GM12878 (cell line): ENCODE data around the gene TAS2R46. TPM values are rescaled to one million over a fixed set of nuclear protein-coding genes. Genes with fewer than 3 reads are reported as not detected.

Experiments used
- ATAC-seq: fragments of 200-7000 bp; cut with Tn5 transposase; 3 replicates; pipeline ENCODE4 v1.9.1; 2020; ENCODE audit warnings: mild to moderate bottlenecking, moderate library complexity
- BruUV-seq: library from RNA; stranded (reverse); fragments of 400-500 nt; replicated peaks from 2 replicates; lab custom pipeline; 2021; lab: Mats Ljungman, UMichigan
- CTCF ChIA-PET: fragments of 300-600 bp; sonication (Branson Sonifier 250); formaldehyde crosslinking; extraction: SDS; loops from one replicate; lab custom pipeline; 2021; ENCODE audit warnings: inconsistent platforms; lab: Yijun Ruan, JAX
- POLR2A ChIA-PET: fragments of 350-600 bp; formaldehyde crosslinking; extraction: SDS; loops from one replicate; lab custom pipeline; 2021; ENCODE audit warnings: inconsistent platforms; lab: Charles Lee
- RAD21 ChIA-PET: fragments of 300-600 bp; sonication (Branson Sonifier 250); formaldehyde crosslinking; loops from one replicate; lab custom pipeline; 2023; ENCODE audit warnings: antibody characterized with exemption; ENCODE audit not compliant: unreplicated experiment; lab: Charles Lee
- SMC1A ChIA-PET: fragments of 300-600 bp; sonication (Branson Sonifier 250); formaldehyde crosslinking; loops from one replicate; lab custom pipeline; 2023; ENCODE audit not compliant: unreplicated experiment, uncharacterized antibody; lab: Charles Lee
- DNase-seq: peaks from one replicate; pipeline ENCODE4 v3.0.0-alpha.2; 2011; ENCODE audit warnings: low read depth, low spot score
- FAIRE-seq: peaks from 3 replicates; lab custom pipeline; 2011; peaks lifted over from hg19 to GRCh38; lab: Jason Lieb, UNC
- H2AFZ ChIP-seq: 2 replicates; pipeline ENCODE4 v1.6.0; 2011; ENCODE audit warnings: low read depth, low read length, control low read depth; ENCODE audit not compliant: control insufficient read depth
- H3K27ac ChIP-seq: 2 replicates; pipeline ENCODE4 v1.5.1; 2011; ENCODE audit warnings: control low read depth; ENCODE audit not compliant: control insufficient read depth, insufficient read depth
- H3K27me3 ChIP-seq, 2 experiments: replicated peaks in 1 of 2; 2 replicates each; pipeline versions ENCODE4 v1.6.0 to v1.6.1; 2011; ENCODE audit warnings: low read length in 1 of 2; ENCODE audit not compliant: control insufficient read depth in 2 of 2, insufficient read depth in 2 of 2
- H3K36me3 ChIP-seq, 2 experiments: 2 replicates each; pipeline ENCODE4 v1.5.1; 2011; ENCODE audit warnings: low read length in 1 of 2; ENCODE audit not compliant: control insufficient read depth in 2 of 2, insufficient read depth in 2 of 2
- H3K4me1 ChIP-seq: 2 replicates; pipeline ENCODE4 v1.6.1; 2011; ENCODE audit warnings: mild to moderate bottlenecking, low read length, moderate library complexity, mixed read lengths; ENCODE audit not compliant: control insufficient read depth, insufficient read depth
- H3K4me2 ChIP-seq: 2 replicates; pipeline ENCODE4 v1.6.0; 2011; ENCODE audit warnings: control low read depth; ENCODE audit not compliant: control insufficient read depth, insufficient read depth
- H3K4me3 ChIP-seq: fragments of 200-600 bp; sonication (generic); 2 replicates; pipeline ENCODE4 v1.5.1; 2016
- H3K79me2 ChIP-seq: 2 replicates; pipeline ENCODE4 v1.6.0; 2011; ENCODE audit warnings: low read length; ENCODE audit not compliant: control insufficient read depth, insufficient read depth
- H3K9ac ChIP-seq: 2 replicates; pipeline ENCODE4 v1.8.0; 2011; ENCODE audit warnings: low read length, control low read depth, mixed read lengths; ENCODE audit not compliant: control insufficient read depth, insufficient read depth
- H3K9me3 ChIP-seq: replicated peaks from 3 replicates; pipeline ENCODE4 v1.5.1; 2011; ENCODE audit warnings: mild to moderate bottlenecking, low read length; ENCODE audit not compliant: control insufficient read depth, insufficient read depth
- H4K20me1 ChIP-seq: 2 replicates; pipeline ENCODE4 v1.6.0; 2011; ENCODE audit not compliant: control insufficient read depth, insufficient read depth
- BCL11A ChIP-seq: IDR thresholded peaks from 2 replicates; pipeline ENCODE4 v1.6.1; 2011; ENCODE audit warnings: low read depth, low read length
- EP300 ChIP-seq, 2 experiments: fragments of 150-350 bp in 1 of 2; IDR thresholded peaks; 2 replicates each; pipeline ENCODE4 v1.6.1; 2011 to 2012; ENCODE audit warnings: low read depth in 2 of 2, low read length in 2 of 2, borderline replicate concordance in 1 of 2, improper control_type of control experiment in 1 of 2, inconsistent platforms in 1 of 2; ENCODE audit not compliant: control insufficient read depth in 1 of 2
- EZH2 ChIP-seq: IDR thresholded peaks from 2 replicates; pipeline ENCODE4 v1.6.1; 2012; ENCODE audit warnings: low read depth, mild to moderate bottlenecking, control low read depth, inconsistent platforms, low read length, borderline replicate concordance; ENCODE audit not compliant: control insufficient read depth
- MTA2 ChIP-seq: fragments of 450-650 bp; IDR thresholded peaks from 2 replicates; pipeline ENCODE4 v1.6.1; 2016; ENCODE audit warnings: low read depth, mild to moderate bottlenecking, moderate library complexity
- PBX3 ChIP-seq: IDR thresholded peaks from 2 replicates; pipeline ENCODE4 v1.6.1; 2011; ENCODE audit warnings: mild to moderate bottlenecking, low read depth, low read length, moderate library complexity; ENCODE audit not compliant: insufficient replicate concordance
- POLR2A ChIP-seq: IDR thresholded peaks from 2 replicates; pipeline ENCODE4 v1.6.1; 2011; ENCODE audit warnings: low read depth, mild to moderate bottlenecking, low read length
- RELA ChIP-seq: fragments of 450-650 bp; IDR thresholded peaks from 2 replicates; pipeline ENCODE4 v1.8.0; 2014; ENCODE audit warnings: borderline replicate concordance; ENCODE audit not compliant: partially characterized antibody
- SPI1 ChIP-seq: IDR thresholded peaks from 2 replicates; pipeline ENCODE4 v1.6.1; 2011; ENCODE audit warnings: low read depth, mild to moderate bottlenecking, low read length, moderate library complexity, borderline replicate concordance; ENCODE audit not compliant: insufficient read depth
- TCF7 ChIP-seq: IDR thresholded peaks from 2 replicates; pipeline ENCODE4 v1.6.1; 2014; ENCODE audit warnings: antibody characterized with exemption, borderline replicate concordance
- WRNIP1 ChIP-seq: IDR thresholded peaks from 2 replicates; pipeline ENCODE4 v1.6.1; 2011; ENCODE audit warnings: low read depth, low read length, improper control_type of control experiment, borderline replicate concordance
- WGBS: methylation state at CpG from one replicate; pipeline ENCODE4 v1.1.6; 2016; ENCODE audit warnings: low lambda C conversion rate; ENCODE audit not compliant: insufficient replicate concordance, insufficient coverage; ENCODE audit errors: missing lambda C conversion rate; 5-methylcytosine and 5-hydroxymethylcytosine counted together
- in situ Hi-C: fragments of 300-500 bp; cut with MboI; formaldehyde crosslinking; loops from 9 replicates; pipeline ENCODE4 v1.14.3; 2018; ENCODE audit warnings: mixed read lengths
- intact Hi-C: fragments of 100-400 bp; cut with micrococcal nuclease; formaldehyde crosslinking; loops from one replicate; pipeline ENCODE4 v1.14.2; 2022; ENCODE audit not compliant: unreplicated experiment
- polyA plus RNA-seq, 11 experiments: library from polyadenylated mRNA; depleted of rRNA in 4 of 11; unstranded in 6 of 11; stranded (reverse) in 5 of 11; fragments of >200 nt; fragmentation: Nextera tagmentation in 4 of 11; fragmentation: Illumina TruSeq in 1 of 11; extraction: Ambion mirVana in 4 of 11; extraction: Trizol in 1 of 11; gene quantifications; 1 replicate in 1 of 11; 2 replicates in 10 of 11; pipeline versions ENCODE4 v1.2.1 to v1.2.3, GENCODE V29; 2011 to 2016; ENCODE audit warnings: inconsistent platforms in 2 of 11, missing spikeins in 2 of 11, low read depth in 1 of 11
- total RNA-seq, 4 experiments: library from RNA; depleted of rRNA in 3 of 4; stranded (reverse); fragments of >200 nt in 3 of 4; fragmentation: Illumina TruSeq in 1 of 4; extraction: Trizol in 1 of 4; gene quantifications; 2 replicates each; pipeline versions ENCODE4 v1.2.1 to v1.2.3, GENCODE V29; 2013 to 2021
- TF ChIP-seq, protein P1 (sequence below): fragments of 450-650 bp; IDR thresholded peaks from 2 replicates; pipeline ENCODE4 v1.6.1; 2017; ENCODE audit warnings: borderline replicate concordance
- TF ChIP-seq, protein P2 (sequence below): fragments of 450-650 bp; IDR thresholded peaks from 2 replicates; pipeline ENCODE4 v1.6.1; 2018; ENCODE audit warnings: mild to moderate bottlenecking, low read depth, moderate library complexity; ENCODE audit not compliant: partially characterized antibody

Gene TAS2R46
- total and polyA plus RNA-seq, 10 of the 15 experiments (the other 5 are each of a cell fraction or from before 2014, with no cell fraction given), result 0.07 to 3.8 (median 0.55) TPM; not detected in 2

DNA sequence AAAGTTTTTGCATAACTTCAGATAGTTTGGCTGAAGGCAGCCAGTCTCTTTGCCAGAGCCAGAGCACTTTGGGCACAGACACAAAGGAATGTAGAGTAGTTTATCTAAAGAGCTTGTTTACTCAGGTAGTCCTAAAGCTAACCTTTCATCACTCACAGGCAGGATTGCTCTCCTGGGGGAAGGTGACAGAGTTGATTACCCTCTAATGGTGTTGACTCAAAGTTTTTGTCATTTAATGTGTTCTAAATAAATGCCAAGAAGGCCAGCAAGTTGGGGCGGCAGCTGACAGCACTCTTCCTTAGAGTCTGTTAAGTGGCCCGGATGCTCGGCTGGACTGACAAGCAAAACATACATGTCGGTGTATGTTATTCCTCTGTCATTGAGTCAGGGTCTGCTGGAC, 9.3 kb upstream of the TAS2R46 start:
- intact Hi-C loops (no loop called here), in situ Hi-C loops (loop anchor here (5.0 kb wide), 1 partner anchor 54 kb away; no protein-coding TSS in a partner anchor)
- 88% methylated on average over 4 of the region's 4 CpGs for WGBS
- DNase-seq (no peak), FAIRE-seq (no peak), ATAC-seq (no peak)
- Histone ChIP-seq H3K4me2 (no peak overlapping the region), H3K4me1 (no peaks in the 10 kb centered on the region), H3K9me3 (no peaks in the 10 kb centered on the region), H3K36me3 (no peaks in the 10 kb centered on the region), H3K9ac (no peak overlapping the region), H3K27ac (no peak overlapping the region), H4K20me1 (no peaks in the 10 kb centered on the region), H3K4me3 (no peak overlapping the region), H2AFZ (no peak overlapping the region), H3K79me2 (no peaks in the 10 kb centered on the region), H3K27me3 (no peaks in the 10 kb centered on the region)
- SMC1A ChIA-PET, result no interaction called here
- CTCF ChIA-PET, result no interaction called here
- RAD21 ChIA-PET, result no interaction called here
- POLR2A ChIA-PET, result no interaction called here
- BruUV-seq, result no TSS peak
- no peak for TF ChIP-seq EZH2

DNA sequence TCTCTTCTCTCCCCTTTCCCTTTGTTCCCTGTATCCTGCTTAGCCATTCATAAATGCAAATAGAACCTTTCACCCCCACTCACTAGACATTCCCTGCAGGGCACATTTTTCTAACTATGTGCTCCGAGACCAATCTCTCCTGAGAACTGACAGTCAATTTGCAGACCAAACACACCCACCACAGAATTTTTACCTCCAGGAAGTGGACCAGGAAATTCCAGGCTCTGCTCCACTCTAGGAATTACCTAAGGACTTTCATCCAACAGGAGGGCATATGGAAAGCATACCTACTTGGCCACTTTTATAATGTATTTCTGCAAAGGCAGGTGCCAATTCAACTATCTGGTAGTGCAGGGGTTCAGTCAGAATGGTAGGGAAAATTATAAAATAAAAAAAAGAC, 8.9 kb upstream of the TAS2R46 start:
- no peak overlapping the region for H3K4me2 ChIP-seq
- no peaks in the 10 kb centered on the region for H3K36me3 ChIP-seq
- H3K27ac ChIP-seq, result no peak overlapping the region
- ATAC-seq (no peak), DNase-seq (no peak), FAIRE-seq (no peak)
- H3K4me1 ChIP-seq, result no peaks in the 10 kb centered on the region
- H3K27me3 ChIP-seq, result no peaks in the 10 kb centered on the region
- 85% methylated on average over 1 of the region's 1 CpG for WGBS
- no peaks in the 10 kb centered on the region for H3K9me3 ChIP-seq
- H3K79me2 ChIP-seq, result no peaks in the 10 kb centered on the region
- ChIA-PET SMC1A (no interaction called here), CTCF (no interaction called here), RAD21 (no interaction called here), POLR2A (no interaction called here)
- no peak overlapping the region for H3K9ac ChIP-seq
- intact Hi-C loops, result loop anchor here (1.0 kb wide), 1 partner anchor 56 kb away; no protein-coding TSS in a partner anchor
- H2AFZ ChIP-seq, result no peak overlapping the region
- no TSS peak for BruUV-seq
- in situ Hi-C loops, result loop anchor here (5.0 kb wide), 1 partner anchor 54 kb away; no protein-coding TSS in a partner anchor
- no peaks in the 10 kb centered on the region for H4K20me1 ChIP-seq
- H3K4me3 ChIP-seq, result no peak overlapping the region
- TF ChIP-seq POLR2A (no peak), SPI1 (no peak), TCF7 (no peak), MTA2 (no peak), BCL11A (no peak), RELA (no peak), PBX3 (no peak), WRNIP1 (no peak), EP300 (IDR thresholded peaks at IDR 0.05; ENCODE audit: borderline replicate concordance in 1 of 2, control insufficient read depth in 1 of 2, low read depth in 2 of 2, low read length in 2 of 2) (no peak)
- TF ChIP-seq, protein P1, sequence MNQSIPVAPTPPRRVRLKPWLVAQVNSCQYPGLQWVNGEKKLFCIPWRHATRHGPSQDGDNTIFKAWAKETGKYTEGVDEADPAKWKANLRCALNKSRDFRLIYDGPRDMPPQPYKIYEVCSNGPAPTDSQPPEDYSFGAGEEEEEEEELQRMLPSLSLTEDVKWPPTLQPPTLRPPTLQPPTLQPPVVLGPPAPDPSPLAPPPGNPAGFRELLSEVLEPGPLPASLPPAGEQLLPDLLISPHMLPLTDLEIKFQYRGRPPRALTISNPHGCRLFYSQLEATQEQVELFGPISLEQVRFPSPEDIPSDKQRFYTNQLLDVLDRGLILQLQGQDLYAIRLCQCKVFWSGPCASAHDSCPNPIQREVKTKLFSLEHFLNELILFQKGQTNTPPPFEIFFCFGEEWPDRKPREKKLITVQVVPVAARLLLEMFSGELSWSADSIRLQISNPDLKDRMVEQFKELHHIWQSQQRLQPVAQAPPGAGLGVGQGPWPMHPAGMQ, result no peak
- TF ChIP-seq, protein P2, sequence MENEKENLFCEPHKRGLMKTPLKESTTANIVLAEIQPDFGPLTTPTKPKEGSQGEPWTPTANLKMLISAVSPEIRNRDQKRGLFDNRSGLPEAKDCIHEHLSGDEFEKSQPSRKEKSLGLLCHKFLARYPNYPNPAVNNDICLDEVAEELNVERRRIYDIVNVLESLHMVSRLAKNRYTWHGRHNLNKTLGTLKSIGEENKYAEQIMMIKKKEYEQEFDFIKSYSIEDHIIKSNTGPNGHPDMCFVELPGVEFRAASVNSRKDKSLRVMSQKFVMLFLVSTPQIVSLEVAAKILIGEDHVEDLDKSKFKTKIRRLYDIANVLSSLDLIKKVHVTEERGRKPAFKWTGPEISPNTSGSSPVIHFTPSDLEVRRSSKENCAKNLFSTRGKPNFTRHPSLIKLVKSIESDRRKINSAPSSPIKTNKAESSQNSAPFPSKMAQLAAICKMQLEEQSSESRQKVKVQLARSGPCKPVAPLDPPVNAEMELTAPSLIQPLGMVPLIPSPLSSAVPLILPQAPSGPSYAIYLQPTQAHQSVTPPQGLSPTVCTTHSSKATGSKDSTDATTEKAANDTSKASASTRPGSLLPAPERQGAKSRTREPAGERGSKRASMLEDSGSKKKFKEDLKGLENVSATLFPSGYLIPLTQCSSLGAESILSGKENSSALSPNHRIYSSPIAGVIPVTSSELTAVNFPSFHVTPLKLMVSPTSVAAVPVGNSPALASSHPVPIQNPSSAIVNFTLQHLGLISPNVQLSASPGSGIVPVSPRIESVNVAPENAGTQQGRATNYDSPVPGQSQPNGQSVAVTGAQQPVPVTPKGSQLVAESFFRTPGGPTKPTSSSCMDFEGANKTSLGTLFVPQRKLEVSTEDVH, result no peak
